ENCODE data around the gene TBC1D20. TPM values are rescaled to one million over a fixed set of nuclear protein-coding genes. Genes with fewer than 3 reads are reported as not detected.

The TBC1D20 gene
- total RNA-seq, 1 experiment from 2014 or later: 42.1 TPM

GRCh38 chr20:419556-420165, 42.7 kb downstream of the TBC1D20 start:
- ATAC-seq: peak; percentile 52
- Histone ChIP-seq H3K27me3 (ENCODE audit: control insufficient read depth, insufficient read depth, low read length) (no peaks in the 10 kb centered on the region), H3K4me3 (ENCODE audit: low read depth in 2 of 2, low read length in 2 of 2) (no peak overlapping the region), H3K4me1 (ENCODE audit: control insufficient read depth, insufficient read depth, low read length) (peaks cover 13% of the 10 kb centered on the region; the same call in 1 of the 2 replicates), H3K9me3 (ENCODE audit: control insufficient read depth, insufficient read depth, low read depth, low read length) (no peaks in the 10 kb centered on the region), H3K27ac (ENCODE audit: low read length) (no peak overlapping the region), H3K36me3 (ENCODE audit: control insufficient read depth, insufficient read depth, low read length) (peaks cover 3% of the 10 kb centered on the region; the same call in 1 of the 2 replicates)
- TF ChIP-seq REST (IDR thresholded peaks at IDR 0.05; ENCODE audit: insufficient read depth in 1 of 2, low read depth in 2 of 2, low read length in 1 of 2) (no peak), POLR2AphosphoS5 (IDR thresholded peaks at IDR 0.05; ENCODE audit: low read depth, low read length) (no peak), TCF7L2 (IDR thresholded peaks at IDR 0.05; ENCODE audit: low read depth, low read length) (no peak), SIN3A (IDR thresholded peaks at IDR 0.05; ENCODE audit: borderline replicate concordance, insufficient read depth, low read depth, low read length) (no peak), CTCF (IDR thresholded peaks at IDR 0.05) (no peak)
- no TSS peak for BruUV-seq (replicated peaks)
- DNase-seq (ENCODE audit: low read depth, low spot score): no peak
- intact Hi-C loops (cut with micrococcal nuclease; ENCODE audit: unreplicated experiment): no loop called here
- ChIA-PET CTCF (interaction anchor here (1.2 kb wide), 1 partner anchor 12 kb away, joined by 3 read pairs; no protein-coding TSS in a partner anchor), POLR2A (no interaction called here)
- in situ Hi-C loops (cut with HindIII; ENCODE audit: low pct_unique_long_range_greater_than_20kb, low sequenced_read_pairs): no loop called here

GRCh38 chr20:418858-419365, 43.4 kb downstream of the TBC1D20 start:
- no peak for DNase-seq (ENCODE audit: low read depth, low spot score)
- ChIA-PET CTCF (no interaction called here), POLR2A (no interaction called here)

More at GRCh38 chr20:418858-419365, 43.4 kb downstream of the TBC1D20 start:
- in situ Hi-C loops (cut with HindIII; ENCODE audit: low pct_unique_long_range_greater_than_20kb, low sequenced_read_pairs): no loop called here
- H3K4me1 ChIP-seq (ENCODE audit: control insufficient read depth, insufficient read depth, low read length): peaks cover 13% of the 10 kb centered on the region; the same call in 1 of the 2 replicates
- no peaks in the 10 kb centered on the region for H3K27me3 ChIP-seq (ENCODE audit: control insufficient read depth, insufficient read depth, low read length)
- no peak overlapping the region for H3K4me3 ChIP-seq (ENCODE audit: low read depth in 2 of 2, low read length in 2 of 2)
- no peaks in the 10 kb centered on the region for H3K9me3 ChIP-seq (ENCODE audit: control insufficient read depth, insufficient read depth, low read depth, low read length)
- no peak for ATAC-seq
- H3K36me3 ChIP-seq (ENCODE audit: control insufficient read depth, insufficient read depth, low read length): peaks cover 6% of the 10 kb centered on the region; the same call in 1 of the 2 replicates
- no peak for TF ChIP-seq SIN3A (IDR thresholded peaks at IDR 0.05; ENCODE audit: borderline replicate concordance, insufficient read depth, low read depth, low read length)
- no peak for TF ChIP-seq POLR2AphosphoS5 (IDR thresholded peaks at IDR 0.05; ENCODE audit: low read depth, low read length)
- TF ChIP-seq CTCF (IDR thresholded peaks at IDR 0.05): no peak
- no peak for TF ChIP-seq REST (IDR thresholded peaks at IDR 0.05; ENCODE audit: insufficient read depth in 1 of 2, low read depth in 2 of 2, low read length in 1 of 2)
- BruUV-seq (replicated peaks): no TSS peak
- intact Hi-C loops (cut with micrococcal nuclease; ENCODE audit: unreplicated experiment): no loop called here
- no peak overlapping the region for H3K27ac ChIP-seq (ENCODE audit: low read length)
